IPS-11a (cell line): ENCODE data around the gene UBXN11.
"Not testable (repeated sequence)": the region's sequence is repeated elsewhere in the genome, so short reads cannot be mapped to it uniquely, and the experiment has no call there.

Experiments
- H3K4me3 ChIP-seq: one replicate; pipeline ENCODE4 v1.5.1; 2013; ENCODE audit warnings: low read depth, low read length, control low read depth

UBXN11 gene

DNA sequence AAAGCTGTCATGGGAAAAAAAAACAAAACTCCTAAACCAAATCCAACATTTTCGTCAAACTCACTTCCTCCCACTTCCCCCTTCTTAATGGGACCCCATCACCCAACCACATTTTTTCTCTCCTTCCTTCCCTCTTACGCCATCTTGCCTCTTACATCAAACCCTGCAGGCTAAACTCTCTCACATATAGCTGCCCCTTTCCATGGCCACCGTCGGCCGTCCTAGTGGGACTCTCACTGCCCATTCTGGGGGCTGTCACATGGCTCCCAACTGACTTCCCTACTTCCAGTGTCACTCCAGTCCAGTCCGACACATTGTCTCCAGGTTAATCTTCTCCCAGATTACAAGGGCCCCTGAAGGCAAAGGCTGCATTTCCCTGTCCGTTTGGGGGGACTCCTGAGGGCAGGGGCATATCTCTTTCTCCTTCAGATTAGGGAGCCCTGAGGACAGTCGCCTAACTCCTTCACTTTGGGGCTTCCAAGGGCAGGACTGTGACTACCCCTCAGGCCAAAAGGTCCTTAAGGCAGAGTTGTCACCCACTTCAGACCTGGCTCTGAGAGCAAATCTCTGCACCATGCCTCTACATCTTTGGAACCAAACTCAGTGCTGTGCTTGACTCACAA is 658 bp downstream of the UBXN11 start:
- peak overlapping the region; percentile 94 for H3K4me3 ChIP-seq

DNA sequence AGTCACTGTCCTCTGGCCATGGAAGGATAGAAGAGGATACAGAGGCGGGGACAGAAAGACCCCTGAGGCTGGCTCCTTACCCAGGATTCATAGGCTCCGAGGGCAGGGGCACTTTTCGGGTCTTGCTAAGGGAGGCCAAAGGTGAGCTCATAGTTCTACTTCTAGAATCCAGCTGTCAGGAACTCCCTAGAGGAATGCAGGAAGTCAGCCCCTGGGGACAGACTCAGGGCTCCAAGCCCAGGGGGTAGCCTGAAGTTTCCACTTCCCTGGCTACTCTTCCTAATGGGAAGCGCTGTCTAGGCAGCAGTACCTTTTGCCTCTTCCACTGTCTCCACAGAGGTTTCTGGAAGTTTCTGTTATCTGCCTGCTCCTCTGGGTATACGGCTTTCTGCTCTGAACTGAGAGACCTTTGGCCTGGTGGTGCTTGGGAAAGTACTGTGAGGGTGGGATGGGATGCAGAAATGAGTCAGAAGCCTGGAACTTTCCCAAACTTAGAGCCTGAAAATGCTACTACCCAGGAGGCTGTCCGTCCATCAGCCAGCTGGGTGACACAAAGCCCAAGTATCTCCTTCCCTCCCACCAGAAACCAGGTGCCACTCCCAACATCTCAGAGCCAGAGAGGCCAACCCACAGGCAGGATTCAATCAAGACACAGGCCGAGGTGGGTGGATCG is 3.6 kb downstream of the UBXN11 start:
- no peak overlapping the region for H3K4me3 ChIP-seq

DNA sequence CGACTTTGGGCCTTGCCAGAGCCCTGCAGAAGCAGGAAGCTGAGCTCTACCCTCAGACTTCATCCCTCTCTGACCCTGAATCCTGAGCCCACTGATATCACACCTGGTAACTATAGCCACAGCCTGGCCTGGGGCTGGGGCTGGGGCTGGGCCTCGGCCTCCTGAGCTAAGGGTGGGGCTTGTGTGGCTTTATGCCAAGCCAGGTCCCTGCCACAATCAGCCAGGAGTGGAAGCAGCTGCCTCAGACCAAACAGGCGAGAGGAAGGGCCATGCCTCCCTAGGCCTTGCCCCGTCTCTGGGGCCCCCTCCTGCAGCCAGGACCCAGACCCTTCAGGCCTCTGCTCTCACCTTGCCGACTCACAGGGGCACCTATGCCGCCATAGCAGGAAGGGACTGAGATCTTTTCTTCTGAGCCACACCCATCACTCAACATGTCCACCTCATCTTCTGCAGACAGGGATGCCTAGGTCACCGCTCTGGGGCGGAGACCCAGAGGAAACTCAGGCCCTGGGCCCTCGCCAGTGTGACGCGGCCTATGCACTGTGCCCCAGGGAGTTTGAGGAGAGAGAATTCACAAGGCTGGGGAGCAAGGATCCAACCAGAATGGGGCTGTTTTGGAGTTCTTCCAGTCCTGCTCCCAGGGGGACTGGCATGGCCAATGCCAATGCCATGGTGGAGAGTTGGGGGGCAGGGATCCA is 5.7 kb downstream of the UBXN11 start:
- H3K4me3 ChIP-seq, result no peak overlapping the region

DNA sequence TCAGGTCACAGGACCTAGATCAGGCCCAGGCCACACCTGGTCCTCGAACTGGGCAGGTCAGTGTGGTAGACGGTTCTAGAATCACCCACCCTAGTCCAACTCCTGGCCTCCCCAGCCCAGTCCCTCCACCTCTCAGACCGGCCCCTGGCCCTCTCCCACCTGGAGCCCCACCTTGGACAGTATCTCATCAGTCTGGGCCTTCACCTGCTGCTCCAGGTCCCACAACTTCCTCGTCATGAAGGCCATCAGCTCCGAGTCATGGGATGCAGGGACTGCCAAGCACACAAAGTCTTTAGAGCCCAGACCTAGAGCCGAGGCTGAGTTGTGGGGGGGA is 8.7 kb downstream of the UBXN11 start:
- no peak overlapping the region for H3K4me3 ChIP-seq

DNA sequence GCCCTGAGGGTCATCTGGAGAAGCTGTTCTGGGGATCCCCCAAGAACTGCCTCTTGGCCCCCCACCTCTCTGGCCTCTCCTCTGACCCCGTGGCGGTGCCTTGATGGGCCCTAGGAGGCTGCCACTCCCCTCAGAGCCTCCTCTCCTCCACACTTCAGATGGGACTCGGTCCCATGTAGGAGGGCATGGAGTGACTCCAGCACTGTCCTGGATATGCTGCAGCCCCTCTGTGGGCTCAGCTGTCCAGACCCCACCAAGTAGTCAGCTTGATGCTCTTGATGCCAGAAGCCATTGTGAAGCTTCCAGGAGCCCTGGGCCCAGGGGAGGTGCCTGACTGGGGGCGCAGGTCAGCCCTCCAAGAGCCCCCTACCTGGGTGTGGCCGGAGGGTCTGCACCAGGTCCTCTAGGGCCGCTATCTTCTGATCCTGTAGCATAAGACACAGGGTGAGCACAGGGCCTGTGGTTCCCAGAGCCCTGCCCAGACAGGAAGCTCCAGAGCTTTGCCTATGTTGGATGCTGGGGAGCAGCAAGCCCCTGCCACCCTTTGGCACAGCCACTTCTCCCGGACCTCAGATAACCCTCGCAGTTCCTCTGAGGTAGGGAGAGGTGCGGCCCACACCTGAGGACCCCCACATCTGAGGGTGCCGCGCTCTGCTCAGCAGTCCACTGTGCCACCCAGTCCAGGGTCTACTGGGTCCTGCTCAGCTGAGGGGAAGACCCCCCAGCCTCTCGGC is 9.2 kb downstream of the UBXN11 start:
- no peak overlapping the region for H3K4me3 ChIP-seq

DNA sequence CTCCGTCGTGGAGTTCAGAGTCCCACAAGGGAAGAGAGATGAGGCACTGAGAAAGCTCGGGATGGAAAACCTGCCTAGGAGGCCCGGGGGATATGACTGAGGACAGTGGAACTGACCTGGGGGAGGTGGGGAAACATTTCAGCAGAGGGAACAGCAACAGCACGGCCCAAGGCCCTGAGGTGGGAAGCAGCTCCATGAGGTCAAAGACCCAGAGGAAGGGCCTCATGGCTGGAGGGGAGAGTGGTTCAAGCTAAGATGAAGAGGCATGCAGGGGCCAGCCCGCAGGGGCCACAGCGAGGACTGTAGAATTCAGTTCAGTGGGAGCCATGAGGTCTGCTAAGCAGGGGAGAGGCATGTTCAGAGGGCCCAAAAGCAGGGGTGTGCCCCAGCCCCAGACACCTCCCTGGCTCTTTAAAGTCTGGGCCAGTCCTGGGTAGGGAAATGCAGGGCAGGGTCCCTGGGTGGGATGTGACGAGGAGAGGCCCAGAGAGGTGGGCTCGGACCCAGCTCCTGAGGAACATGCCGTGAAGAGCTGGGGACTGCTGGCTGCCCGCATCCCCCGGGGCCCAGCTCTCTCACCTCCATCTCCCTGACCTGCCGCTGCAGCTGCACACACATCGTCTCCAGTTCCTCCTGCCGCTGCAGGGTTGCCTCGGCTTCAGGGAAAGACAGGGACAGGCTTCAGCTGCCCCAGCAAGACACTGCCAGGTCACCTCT is 9.9 kb downstream of the UBXN11 start:
- H3K4me3 ChIP-seq, result no peak overlapping the region

DNA sequence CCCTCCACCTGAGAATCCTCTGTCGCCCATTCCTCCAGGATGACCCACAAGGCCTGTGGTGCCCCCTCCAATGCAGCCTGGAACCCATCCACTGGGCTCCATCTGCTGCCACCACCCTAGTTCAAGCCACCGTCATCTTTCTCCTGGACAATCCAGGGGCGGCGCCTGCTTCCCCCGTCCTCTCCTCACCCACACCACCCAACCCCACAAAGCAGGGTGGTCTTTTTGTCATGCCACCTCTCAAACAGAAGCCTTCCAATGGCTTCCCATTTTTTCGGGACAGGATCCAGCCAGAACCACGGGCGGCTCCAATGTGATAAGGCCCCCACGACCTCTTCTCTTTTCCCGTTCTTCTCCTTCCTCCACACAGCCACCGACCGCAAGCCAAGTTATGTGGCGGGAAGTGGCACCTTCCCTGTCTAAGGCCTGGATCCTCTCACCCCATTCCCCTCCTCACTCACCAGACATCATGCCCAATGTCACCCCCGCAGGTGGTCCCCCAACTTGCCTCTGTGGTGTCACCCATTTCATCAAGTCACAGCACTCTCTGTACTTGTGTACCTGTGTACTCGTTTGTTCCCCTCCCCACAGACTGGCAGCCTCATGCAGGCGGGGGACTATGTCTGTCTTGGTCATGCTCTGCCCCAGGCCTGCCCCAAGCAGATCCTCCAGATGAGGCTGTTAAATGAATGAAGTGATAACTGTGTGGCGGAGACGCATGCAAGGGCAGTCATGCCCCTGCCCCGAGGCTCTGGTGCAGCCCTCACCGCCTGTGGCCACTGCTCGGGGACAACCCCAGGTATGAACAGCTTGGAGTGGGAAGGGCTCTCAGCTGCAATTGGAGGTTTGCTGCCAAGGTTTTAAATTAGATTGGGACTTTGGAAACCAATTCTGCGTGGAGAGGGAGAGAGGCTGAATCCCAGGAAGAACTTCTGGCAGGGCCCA is 11.0 kb downstream of the UBXN11 start:
- no peak overlapping the region for H3K4me3 ChIP-seq

DNA sequence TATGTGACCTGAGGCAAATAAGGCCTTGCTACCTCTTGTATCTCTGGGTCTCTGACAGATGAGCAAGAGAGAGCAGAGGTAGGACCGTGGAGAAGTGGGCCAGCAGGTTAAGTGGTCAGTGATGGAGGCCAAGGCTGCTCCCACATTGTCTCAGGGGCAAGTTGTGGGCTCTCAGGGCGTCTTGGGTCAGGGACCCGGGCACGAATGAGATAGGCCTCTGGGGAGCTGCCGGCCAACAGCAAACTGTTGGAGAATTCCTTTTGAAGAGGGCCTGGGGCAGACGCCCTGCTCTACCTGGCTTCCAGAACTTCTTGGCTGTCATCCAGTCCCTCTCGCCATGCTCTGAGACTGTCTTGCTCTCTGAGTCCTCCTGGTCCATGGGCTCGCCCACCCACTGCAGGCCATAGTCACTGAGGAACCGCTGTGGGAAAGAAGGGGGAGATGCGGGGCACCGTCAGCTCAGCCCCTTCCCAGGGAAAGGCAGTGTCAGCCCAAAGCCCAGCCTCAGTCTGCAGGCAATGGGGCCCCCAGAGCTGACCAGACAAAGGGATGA is 12.4 kb downstream of the UBXN11 start:
- H3K4me3 ChIP-seq, result no peak overlapping the region

DNA sequence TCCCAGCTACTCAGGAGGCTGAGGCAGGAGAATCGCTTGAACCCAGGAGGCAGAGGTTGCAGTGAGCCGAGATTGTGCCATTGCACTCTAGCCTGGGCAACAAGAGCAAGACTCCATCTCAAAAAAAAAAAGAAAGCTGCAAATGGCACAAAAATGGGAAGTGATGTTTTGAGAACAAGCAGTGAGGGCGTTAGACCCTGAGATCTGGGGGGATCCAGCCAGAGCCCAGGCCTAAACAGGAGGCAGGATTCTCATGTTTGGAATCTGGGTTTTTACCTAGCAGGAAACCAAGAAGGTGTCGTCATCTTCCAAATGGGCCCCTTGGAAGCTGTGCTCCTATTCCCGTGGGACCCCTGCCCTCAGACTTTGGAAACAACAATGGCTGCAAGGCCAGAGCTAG is 13.7 kb downstream of the UBXN11 start:
- not testable (repeated sequence) for H3K4me3 ChIP-seq

DNA sequence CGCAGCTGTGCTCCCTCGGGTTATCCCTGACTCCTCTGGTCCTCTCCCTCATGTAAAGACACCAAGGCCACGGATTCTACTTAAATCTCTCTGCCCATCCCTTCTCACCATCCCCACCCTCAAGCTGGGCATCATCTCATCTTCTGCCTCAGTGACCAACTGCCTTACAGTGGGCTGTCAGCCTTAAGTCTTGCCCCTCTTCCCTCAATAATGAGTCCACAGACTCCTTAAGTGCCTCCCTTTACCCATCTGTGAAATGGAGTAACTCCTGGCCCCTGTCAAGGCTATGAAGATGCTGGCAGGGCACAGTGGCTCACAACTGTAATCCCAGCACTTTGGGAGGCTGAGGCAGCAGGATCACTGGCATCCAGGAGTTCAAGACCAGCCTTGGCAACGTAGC is 14.5 kb downstream of the UBXN11 start:
- no peak overlapping the region for H3K4me3 ChIP-seq

DNA sequence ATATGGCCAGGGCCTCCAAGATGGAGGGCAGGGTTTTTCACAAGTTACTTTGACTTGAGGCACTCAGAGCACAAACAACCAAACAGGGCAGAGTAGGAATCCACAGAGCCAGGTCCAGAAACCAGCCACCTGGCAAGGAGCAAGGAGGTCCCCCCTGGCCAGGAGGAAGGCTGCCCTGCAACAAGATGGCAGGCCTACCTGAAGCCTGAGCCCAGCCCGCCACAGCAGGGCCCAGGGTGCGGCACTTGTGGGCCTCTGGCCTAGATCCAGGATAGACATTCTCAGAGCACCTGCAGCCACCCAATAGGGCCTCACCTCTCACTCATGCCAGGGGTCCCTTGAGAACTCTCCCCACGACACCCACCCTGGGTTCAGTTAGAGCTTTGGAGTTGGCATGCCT is 15.0 kb downstream of the UBXN11 start:
- H3K4me3 ChIP-seq, result no peak overlapping the region

DNA sequence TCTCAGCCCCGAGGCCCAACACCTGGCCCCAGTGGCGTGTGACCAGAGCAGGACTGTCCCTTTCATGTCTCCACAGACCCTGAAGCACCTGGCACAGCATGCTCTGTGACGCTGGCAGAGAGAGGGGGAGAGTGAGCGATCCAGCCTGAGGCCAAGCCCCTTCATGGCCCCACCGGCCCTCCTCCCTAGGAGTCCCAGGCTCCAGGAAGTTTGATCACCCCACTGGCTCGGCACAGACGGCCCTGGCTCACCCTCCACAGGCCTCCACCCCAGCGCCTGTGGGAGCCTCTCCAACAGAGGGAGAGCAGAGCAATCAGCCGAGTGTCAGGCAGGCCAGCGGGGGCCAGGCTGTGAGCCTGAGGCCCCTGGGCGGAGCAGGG is 15.6 kb downstream of the UBXN11 start:
- no peak overlapping the region for H3K4me3 ChIP-seq

DNA sequence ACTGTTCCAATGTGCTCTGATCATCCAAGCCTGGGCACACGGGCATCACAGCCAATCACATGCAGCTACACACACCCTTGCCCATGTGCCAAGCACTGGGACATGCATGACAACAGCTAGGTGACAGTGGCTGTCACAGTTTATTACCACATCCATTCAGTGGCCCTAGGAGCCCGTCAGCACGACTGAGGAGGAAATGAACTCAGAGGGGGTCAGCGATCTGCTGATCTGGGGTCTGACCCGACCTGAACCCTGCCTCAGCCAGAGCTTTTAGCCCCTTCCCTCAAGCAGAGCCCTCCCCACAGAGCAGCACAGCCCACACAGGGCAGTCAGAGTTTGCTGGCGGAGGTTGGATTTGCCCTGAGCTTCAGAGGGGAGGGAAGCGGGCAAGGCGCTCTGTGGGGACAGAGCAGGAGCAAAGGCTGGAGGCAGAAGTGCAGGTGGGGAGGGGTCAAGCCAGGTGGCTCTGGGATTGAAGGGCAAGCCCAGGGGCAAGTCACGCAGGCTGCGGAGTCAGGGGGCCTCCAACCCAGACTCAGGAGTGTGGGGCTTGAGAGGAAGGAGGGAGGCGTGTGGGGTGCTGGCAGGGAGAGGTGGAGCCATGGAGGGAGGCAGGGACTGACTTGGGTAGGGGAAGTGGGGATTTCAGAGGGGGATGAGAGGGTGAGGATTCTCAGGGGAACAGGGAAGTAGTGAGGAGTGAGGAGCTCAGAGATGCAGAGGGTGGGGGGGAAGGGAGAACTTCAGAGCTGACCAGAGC is 16.1 kb downstream of the UBXN11 start:
- H3K4me3 ChIP-seq, result no peak overlapping the region

DNA sequence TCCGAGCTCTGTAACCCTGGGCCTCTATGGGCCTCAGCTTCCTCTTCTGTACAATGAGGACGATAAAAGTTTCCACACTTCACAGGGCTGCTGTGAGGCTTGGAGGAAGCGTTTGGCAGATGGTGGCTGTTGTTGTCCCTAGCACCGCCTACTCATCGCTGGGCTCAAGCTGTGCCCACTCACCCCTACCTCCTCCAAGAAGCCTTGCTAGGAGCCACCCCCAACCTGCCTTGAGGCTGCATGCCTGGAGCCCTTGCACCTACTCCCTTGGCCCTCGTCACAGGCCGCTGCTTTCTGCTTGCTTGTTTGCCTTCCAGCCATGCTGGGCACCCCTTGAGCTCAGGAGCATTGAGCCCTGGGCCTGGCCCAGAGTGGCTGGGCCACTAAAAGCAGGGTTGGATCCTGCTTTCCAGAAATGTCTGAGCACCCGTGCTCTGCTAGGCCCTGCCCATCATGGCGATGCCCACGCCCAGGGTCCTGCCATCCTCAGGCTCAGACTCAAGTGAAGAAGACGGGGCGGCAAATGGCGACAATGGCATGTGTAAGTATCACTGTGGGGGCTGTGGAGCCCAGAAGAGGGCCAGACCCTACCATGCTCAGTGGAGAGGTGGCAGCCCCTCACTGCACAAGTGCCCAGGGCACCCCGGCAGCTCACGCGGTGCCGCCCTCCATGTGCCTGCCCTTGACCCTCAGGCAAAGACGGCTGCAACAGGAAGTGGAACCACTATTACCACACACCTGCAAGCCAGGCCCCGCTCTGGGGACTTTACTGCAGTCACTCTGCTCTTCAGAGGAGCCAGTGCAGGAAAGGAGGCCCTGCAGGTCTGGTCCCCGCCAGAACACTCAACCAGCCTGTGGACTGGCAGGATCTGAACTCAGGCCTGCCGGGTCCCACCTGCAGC is 17.0 kb downstream of the UBXN11 start:
- no peak overlapping the region for H3K4me3 ChIP-seq

DNA sequence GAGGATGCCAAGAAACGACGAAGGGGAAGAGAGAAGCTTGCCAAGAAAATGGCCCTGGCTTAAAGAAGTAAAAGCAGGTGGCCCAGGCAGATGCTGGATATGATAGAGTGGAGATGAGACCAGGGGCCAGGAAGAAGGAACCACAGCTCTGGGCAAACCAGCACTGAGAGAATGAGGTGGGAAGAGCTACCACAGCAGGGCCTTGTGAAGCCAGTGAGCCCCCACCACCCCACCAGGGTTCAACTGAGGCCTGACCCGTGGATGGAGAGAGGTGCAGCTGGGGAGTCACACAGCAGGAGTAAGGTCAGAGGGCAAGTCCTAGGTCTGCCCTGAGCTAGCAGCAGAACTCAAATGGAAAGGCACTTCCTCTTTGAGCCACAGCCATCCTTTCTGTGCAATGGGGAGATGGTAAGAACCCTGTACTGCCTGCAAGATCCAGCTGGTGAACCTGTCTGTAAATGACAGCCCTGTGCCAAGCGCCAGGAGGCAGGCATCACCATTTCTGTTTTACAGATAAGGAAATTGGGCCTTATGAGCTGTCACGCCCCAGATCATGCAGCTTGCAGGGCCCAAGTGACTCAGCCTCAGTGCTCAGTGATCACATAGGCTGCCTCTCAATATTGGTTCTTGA is 18.0 kb downstream of the UBXN11 start:
- H3K4me3 ChIP-seq, result no peak overlapping the region

DNA sequence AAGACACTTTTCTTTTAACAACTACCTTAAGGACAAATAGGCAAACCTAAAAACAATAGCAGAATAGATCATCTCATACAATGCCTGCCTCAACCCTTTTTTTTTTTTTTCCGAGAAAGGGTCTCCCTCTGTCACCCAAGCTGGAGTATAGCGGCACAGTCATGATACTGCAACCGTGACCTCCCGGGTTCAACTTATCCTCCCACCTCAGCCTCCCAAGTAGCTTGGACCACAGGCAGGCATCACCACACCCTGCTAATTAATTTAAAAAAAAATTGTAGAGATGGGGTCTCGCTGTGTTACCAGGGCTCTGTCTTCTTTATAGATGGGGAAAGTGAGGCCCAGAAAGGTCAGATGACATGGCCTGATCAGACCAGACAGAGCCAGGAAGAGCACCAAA is 18.6 kb downstream of the UBXN11 start:
- no peak overlapping the region for H3K4me3 ChIP-seq

DNA sequence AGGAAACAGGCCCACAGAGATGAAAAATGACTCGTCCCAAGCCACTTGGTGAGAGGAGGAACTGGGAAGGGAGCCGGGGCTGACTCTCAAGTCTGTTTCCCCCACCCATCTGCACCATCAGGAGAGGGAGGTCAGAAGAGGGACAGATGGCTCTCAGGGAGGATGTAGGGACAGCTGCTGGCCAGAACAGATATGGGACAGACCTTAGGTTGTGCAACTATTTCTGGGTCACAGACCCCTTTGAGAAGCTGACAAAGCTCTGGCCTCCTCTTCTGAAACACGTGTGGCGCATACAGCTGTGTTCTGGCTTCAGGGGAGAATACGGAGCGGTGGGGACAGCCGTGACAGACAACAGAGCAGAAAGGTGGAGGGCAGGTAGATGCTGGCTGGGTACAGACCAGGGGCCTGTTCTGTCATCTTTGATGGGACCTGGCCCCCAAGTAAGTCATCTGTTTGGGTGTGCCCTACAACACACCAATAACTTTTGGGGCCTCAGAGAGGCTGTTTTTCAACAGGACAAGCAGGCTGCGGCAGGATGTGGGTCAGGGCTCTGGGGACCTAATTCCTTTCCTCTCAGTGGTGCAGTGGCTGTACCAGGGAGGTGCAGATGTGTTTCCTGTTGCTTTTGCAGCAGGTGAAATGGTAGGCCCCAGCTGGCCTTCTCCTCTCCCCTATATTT is 19.3 kb downstream of the UBXN11 start:
- H3K4me3 ChIP-seq, result no peak overlapping the region
